GM23248 (cell line): Measurements from ENCODE around the gene FOXD2.

Source experiments
- EZH2 ChIP-seq: fragments of 200-600 bp; sonication (generic); IDR thresholded peaks from 2 replicates; pipeline ENCODE4 v1.6.1; 2018; ENCODE audit warnings: antibody characterized with exemption, mild to moderate bottlenecking; ENCODE audit not compliant: insufficient read depth, poor library complexity, severe bottlenecking
- EZH2phosphoT487 ChIP-seq: fragments of 200-600 bp; sonication (generic); IDR thresholded peaks from 2 replicates; pipeline ENCODE4 v1.6.1; 2018; ENCODE audit warnings: antibody characterized with exemption, moderate library complexity, mild to moderate bottlenecking, low read depth; ENCODE audit not compliant: insufficient read depth

- no peak for TF ChIP-seq EZH2
- TF ChIP-seq EZH2phosphoT487: no peak
Observed at GRCh38 chr1:47437447-47438164, at the start of gene FOXD2.
